Measurements from ENCODE around the gene KRTAP12-3.
"Not testable (repeated sequence)": the region's sequence is repeated elsewhere in the genome, so short reads cannot be mapped to it uniquely, and the experiment has no call there.

The KRTAP12-3 gene

DNA sequence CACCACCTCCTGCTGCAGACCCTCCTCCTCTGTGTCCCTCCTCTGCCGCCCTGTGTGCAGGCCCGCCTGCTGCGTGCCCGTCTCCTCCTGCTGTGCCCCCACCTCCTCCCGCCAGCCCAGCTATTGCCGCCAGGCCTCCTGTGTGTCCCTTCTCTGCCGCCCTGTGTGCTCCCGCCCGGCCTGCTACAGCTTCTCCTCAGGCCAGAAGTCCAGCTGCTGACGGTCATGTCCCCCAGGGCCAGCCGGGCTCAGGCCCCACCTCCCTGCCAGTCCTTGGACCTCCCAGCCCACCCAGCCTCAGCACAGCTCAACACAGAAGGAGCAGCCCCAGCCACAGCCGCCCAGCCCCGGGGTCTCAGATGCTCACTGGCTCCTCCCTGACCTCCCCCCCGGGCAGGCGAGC is 29.9 kb upstream of the KRTAP12-3 start:
- not testable (repeated sequence) for DNase-seq

DNA sequence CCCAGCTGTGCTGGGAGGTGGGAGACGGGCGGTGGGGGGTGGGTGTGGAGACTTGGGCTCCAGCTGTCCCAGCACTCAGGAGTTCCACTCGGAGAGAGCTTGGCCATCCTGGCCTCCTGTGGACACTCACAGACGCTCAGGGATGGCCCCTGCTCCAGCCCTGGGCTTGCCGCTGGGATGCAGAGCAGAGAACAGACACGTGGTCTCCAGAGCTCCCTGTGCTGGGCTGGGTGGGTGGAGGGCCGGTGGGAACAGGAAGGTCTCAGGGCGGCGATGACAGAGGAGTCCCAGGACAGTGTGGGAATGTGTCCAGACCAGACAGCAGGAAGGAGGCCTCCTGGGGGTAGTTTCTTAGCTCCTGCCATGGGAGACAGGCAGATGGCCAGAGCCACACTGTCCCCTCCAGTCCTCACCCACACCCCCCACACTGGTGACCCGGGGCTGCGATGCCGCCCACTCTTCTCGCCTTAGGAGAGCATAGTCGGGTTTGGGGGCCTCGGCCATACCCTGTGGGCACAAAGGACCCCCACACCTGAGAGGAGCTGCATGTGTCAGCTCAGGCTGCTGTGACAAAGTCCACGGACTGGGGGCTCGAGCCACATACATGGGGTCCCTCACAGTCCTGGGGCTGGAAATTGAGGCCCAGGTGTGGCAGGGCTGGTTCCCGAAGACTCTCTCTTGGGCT is 28.9 kb upstream of the KRTAP12-3 start:
- DNase-seq, result no peak

DNA sequence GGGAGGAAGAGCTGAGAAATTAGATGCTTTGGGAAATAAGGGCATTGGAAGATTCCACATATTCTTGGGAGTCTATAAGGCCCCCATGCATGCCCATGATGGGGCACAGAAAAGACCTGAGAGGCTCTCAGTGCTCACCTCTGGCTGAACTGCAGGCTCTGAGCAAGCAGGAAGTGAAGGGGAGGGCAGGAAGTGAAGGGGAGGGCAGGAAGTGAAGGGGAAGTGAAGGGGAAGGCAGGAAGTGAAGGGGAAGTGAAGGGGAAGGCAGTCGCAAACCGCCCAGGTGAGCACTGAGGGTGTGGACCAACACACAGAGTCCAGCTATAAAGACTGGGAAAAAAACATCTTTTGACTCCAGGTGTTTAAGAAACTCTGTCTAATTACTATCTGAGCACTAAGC is 27.3 kb upstream of the KRTAP12-3 start:
- no peak for DNase-seq

DNA sequence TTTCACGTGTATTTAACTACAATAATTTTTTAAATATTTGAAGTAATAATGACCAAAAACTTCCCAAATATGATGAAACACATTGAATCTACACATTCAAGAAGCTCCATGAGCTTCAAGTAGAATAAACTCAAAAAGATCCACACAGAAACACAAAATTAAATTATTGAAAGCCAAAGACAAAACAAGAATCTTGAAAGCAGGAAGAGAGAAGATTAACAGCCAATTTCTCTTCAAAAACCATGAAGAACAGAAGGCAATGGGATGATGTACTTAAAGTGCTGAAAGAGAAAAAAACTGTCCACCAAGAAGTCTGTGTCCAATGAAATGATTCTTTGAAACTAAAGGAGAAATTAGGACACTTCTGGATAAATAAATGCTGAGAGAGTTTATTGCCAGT is 25.7 kb upstream of the KRTAP12-3 start:
- DNase-seq, result no peak

DNA sequence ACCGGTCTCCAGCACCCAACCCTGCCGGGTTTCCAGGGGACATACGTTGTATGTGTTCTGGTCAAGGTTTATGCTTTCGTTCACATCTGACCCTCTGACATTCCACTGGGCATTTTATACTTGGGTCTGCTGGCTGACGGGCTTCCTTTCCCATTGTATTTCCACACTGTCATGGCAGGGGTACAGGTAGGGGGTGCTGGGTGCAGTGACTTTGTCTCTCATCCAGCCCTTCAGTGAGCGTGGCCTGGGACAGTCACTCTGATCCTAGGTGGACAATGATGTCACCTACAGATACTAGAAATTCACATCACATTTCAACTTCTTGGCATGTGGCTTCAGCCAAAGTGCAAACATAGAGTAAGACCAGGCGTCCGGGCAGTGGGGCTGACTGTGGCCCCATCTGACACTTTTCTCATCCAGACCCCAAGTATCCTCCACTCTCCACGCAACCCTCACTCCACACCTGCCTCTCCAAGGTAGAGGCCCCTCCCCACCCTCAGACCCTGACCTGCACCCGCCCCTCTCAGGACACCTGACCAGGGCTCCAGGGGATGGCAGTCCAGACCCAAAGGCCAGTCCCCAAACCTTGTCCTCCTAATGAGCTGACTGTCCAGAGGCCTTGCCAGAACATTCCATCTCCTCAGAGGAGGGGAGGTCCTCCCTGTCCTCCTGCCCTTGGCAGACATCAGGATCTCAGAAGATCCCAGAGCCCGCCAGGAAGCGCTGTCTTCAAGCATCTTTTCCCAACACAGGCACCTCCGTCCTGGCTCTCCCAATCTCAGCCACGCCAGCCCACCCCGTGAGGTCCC is 21.3 kb upstream of the KRTAP12-3 start:
- DNase-seq, result no peak

DNA sequence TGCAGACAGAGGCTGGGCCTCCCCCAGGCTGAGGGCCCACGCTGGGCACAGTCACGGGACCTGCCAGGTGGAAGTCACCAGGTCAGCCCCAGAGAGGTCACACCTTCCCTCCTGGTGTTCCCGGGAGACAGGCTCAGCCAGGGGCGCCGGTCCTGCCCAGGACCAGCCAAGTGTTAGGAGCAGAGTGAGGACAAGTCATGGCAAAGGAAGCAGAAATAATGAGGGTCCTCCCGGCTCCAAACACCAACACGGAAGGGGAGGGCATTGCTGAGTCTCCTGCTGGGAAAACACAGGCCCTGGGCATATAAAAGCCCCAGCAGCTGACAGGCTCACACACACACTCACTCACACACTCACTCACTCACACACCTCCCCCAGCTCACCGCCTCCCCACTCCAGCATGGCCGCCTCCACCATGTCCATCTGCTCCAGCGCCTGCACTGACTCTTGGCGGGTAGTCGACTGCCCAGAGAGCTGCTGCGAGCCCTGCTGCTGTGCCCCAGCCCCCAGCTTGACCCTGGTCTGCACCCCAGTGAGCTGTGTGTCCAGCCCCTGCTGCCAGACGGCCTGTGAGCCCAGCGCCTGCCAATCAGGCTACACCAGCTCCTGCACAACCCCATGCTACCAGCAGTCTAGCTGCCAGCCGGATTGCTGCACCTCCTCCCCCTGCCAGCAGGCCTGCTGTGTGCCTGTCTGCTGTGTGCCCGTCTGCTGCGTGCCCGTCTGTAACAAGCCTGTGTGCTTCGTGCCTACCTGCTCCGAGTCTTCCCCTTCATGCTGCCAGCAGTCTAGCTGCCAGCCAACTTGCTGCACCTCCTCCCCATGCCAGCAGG is 20.5 kb upstream of the KRTAP12-3 start, which contains the start of gene KRTAP10-10:
KRTAP10-10 (plus strand) TSS at position 339 of the 833 bp plus-strand sequence; CDS start at position 401, 62 bp downstream.
- peak in 1 of 14 donors; percentile 62 for DNase-seq

DNA sequence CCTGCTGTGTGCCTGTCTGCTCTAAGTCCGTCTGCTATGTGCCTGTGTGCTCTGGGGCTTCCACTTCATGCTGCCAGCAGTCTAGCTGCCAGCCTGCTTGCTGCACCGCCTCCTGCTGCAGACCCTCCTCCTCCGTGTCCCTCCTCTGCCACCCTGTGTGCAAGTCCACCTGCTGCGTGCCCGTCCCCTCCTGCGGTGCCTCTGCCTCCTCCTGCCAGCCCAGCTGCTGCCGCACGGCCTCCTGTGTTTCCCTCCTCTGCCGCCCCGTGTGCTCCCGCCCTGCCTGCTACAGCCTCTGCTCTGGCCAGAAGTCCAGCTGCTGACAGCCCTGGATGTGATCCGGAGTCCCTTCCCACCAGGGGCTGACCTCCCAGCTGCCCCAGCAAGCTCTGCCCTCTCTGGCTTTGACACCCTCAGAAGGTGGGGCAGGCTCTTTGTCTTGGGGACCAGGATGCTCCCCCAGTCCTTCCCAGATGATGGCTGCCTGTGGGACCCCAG is 19.8 kb upstream of the KRTAP12-3 start:
- not testable (repeated sequence) for DNase-seq

DNA sequence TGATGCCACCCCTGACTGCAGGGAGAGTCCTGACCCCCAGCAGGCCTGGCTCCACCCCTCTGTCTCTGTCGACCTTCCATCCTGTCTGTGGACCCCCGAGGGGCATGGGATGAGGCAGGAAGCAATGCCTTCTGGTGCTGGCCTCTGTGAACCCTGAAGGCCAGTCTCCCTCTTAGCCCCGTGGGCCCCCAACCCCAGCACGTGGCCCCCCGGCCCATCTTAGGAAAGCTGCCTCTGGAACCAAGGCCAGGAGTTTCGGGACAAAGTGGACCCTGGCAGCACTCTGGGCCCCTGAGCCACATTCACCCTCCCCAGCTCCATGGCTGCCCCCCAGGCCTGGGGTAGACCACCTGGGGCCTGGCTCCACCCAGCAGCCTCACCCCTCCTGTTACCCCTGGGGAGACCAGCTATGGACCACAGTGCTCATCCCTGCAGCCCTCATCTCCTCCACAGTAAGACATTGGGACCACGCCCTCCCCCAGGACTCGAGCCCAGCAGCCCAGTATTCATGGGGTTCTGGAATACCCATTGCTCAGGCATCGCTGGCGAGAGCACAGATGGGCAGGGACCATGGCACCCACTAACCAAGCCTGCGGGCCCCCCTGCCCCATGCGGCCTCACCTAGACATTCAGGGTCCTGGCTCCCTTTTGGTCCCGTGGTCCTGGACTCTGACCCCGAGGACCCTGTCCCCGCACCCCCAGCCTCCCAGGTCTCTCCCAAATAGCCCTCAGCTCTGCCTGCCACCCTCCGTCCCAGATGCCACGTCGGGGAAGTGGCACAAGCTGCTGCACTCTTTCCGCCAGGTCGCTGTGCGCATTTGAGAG is 19.0 kb upstream of the KRTAP12-3 start:
- not testable (repeated sequence) for DNase-seq

DNA sequence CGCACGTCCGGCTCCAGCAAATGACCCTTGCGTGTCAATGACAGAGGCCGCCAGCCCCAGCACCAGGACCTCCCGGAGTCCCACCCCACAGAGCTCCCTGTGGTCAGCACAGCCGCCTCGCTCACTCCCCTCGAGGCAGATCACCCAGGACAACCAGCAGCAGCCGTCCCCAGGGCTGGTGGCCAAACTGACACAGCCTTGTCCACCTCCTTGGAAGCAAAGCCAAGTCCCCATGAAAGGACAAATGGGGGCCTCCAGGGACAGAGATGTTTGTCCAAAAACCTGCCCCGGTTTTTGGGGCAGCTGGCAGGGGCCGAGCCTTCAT is 18.4 kb upstream of the KRTAP12-3 start:
- no peak for DNase-seq

DNA sequence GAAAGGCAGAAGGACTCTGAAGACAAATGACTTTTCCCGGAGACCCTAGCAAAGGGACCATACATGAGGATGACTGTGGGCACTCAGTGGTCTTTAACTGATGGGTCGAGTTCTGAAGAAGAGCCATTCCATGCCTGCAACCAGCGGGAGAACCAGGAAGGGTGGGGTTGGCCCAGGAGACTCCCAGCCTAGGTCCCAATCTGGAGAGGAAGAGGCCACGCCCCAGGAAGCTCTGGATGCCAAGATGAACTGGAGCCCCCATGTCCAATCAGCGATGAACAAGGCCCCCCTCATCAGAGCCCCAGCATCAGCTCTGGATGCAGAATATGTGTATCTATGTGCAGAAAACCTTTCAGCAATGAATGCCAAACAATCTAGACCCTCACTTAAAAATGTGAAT is 17.0 kb upstream of the KRTAP12-3 start:
- DNase-seq, result no peak

DNA sequence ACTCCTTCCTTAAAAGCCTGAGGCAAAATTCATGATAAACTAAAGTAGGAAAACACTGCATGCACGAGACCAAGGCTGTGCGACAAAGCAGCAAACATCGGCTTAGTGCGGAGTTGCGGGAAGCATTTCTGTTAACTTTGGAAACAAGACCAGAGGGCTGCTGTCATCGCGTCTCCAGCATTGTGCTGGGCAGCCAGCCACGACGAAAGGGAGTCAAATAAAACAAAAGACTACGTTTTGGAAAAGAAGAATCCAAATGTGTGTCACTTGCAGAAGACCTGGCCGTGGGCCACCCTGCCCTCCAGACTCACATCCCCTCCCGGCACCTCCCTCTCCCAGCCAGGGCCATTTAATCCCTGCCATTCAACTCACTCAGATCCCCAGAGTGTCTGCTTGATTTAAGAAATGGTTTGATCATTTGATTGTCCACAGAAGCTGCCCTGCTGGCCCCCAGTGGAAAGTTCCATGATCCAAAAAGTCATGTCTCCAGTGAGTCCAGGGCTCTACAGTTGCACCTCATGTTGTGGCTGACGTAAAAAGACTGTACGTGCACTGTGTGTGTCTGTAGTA is 13.9 kb upstream of the KRTAP12-3 start:
- no peak for DNase-seq

DNA sequence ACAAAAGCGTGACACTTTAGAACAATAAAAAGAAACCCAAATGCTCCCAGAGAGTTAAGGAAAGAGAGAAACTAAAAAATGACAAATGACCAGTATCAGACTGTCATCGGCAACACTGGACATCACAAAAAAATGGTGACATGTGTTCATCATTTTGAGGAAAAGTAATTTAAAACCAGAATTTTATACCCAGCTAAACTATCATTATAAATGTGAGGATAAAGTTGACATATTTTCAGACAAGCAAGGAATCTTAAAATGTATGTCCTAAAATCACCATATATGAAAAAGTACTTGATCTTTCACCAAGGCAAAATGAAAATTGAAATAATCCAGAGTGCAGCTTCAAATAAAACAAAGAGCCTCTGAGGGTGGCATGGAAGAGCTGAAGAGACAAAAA is 12.9 kb upstream of the KRTAP12-3 start:
- no peak for DNase-seq

DNA sequence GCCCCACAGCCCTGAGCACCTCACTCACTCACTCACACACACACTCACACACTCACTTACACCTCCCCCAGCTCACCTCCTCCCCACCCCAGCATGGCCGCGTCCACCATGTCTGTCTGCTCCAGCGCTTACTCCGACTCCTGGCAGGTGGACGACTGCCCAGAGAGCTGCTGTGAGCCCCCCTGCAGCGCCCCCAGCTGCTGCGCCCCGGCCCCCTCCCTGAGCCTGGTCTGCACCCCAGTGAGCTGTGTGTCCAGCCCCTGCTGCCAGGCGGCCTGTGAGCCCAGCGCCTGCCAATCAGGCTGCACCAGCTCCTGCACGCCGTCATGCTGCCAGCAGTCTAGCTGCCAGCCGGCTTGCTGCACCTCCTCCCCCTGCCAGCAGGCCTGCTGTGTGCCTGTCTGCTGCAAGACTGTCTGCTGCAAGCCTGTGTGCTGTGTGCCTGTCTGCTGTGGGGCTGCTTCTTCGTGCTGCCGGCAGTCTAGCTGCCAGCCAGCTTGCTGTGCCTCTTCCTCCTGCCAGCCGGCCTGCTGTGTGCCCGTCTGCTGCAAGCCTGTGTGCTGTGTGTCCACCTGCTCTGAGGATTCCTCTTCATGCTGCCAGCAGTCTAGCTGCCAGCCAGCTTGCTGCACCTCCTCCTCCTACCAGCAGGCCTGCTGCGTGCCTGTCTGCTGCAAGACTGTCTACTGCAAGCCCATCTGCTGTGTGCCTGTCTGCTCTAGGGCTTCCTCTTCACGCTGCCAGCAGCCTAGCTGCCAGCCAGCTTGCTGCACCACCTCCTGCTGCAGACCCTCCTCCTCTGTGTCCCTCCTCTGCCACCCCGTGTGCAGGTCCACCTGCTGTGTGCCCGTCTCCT is 11.1 kb upstream of the KRTAP12-3 start, which contains the start of gene KRTAP10-11:
KRTAP10-11 (plus strand) TSS at position 49 of the 856 bp plus-strand sequence; CDS start at position 94, 45 bp downstream.
- not testable (repeated sequence) for DNase-seq

DNA sequence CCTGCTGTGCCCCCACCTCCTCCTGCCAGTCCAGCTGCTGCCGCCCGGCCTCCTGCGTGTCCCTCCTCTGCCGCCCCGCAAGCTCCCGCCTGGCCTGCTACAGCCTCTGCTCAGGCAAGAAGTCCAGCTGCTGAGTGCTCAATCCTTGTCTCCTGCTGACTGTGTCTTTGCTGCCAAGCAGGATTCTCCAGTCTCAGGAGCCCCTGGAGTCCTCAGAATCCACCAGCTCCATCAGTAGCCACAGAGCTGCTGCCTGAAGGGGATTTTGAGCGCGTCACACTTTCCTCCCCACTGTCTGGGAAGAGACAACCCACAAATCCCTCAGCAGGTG is 10.5 kb upstream of the KRTAP12-3 start:
- no peak for DNase-seq

DNA sequence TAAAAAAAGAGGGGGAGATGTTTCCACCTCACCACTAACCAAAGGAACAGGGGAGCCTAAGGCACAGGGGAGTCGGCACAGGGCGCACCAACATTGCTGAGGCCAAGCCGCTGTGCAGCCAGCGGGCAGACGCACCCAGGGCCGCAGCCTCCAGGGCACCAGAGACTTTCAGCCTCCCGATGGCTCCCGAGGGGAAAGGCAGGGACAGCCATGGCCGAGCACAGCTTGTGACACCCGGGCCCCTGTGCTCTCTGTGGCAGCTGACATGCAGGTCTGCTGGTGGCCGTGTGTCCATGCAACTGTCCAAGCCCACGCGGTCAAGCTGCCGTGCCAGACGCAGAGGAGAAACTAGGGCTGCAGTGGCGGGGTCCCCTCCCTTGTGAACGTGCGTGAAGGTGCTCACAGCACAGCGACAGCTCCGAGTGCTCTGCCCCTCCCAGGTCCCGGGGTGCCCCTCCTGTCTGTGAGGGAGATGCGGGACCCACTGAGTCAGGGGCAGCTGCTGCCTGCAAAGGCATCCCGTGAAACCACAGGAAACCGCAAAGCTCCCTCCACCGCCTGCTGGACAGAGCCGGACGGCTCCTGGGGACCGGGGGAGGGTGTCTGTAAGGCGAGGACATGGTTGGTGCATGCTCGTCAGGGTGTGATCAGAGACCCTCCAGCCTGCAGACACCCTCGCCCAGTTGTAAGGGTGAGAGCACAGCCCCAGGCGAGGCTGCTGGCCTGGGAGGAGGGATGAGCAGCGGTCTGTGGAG is 9.0 kb upstream of the KRTAP12-3 start:
- no peak for DNase-seq

DNA sequence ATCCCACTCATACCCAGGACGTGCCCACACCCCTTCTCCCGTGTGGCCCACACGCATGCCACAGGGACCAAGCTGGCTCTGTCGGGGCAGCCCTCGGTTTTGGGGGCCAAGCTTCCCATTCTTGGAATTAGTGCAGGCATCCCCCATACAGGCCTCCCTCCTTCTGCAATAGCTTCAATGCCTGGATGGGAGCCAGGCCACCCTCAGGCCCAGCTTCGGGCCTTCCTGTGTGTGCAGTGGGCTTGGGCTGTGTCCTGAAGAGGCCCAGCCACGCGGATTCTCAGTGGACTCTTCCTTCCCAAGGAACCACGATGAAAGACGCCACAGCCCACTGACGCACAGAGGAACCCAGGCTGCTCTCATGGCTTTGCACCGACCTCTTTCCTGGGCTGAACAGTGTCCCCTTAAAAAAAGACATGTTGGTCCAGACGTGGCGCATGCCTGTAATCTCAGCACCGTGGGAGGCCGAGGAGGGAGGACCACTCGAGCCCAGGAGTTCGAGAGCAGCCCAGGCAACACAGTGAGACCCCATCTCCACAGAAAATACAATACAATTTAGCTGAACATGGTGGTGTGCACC is 8.1 kb upstream of the KRTAP12-3 start:
- no peak for DNase-seq

DNA sequence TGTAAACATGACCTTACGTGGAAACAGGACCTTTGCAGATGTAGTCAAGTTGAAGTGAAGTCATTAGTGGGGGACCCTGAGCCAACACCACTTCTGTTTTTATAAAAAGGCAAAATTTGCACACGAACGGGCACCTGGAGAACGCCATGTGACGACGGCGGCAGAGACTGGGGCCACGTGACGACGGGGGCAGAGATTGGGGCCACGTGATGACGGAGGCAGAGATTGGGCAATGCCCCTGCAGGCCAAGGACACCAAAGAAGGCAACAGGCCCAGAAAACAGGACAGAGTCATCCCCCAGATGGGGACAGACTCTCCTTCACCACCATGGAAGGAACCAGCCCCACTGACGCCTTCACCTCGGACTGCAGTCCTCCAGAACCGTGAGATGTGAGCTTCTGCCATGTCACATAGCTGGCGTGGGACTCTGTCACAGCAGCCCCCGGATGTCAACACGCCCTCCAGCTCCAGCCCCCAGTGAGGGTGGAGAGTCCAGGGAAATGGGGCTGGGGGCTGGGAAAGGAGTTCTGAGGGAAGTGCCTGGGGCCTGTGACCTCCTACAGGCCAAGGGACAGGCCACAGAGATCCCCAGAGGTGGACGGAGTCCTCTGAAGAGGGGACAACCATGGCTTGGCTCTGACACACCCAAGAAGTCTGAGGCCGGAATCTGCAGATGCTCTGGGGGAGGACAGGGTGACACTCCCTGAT is 7.3 kb upstream of the KRTAP12-3 start:
- no peak for DNase-seq

DNA sequence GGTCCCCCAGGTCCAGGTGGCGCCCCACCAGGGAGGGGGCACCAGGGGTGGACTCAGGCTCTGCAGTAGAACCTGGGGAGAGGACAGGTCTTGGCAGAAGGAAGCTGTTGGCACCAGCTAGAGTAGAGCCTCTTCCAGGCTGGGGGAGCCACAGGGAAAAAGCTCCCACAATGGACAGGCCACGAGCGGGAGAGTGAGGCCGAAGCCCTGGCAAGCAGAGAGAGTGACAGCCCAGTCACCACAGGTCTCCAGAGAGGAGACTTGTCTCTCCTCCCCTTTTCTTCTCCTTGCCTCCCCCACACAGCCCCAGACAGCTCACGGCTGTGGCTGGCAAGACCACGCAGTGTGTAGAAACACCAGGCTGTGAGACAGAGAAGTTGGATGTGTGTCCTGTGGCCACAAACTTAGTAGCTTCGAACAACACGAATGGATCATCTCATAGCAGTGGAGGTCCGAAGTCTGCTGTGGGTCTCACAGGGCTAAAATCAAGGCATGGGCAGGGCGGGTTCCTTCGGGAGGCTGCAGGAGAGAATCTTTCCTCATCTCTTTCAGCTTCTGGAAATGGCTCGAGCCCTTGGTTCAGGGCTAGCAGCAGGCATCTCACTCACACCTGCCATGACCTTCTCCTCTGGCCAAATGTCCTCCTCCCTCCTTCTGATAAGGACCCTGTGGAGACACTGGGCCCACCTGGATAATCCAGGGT is 6.6 kb upstream of the KRTAP12-3 start:
- no peak for DNase-seq

All from C1 segment of cervical spinal cord (tissue), 14 donors.